ENCODE results near the gene ST3GAL6.

DNA sequence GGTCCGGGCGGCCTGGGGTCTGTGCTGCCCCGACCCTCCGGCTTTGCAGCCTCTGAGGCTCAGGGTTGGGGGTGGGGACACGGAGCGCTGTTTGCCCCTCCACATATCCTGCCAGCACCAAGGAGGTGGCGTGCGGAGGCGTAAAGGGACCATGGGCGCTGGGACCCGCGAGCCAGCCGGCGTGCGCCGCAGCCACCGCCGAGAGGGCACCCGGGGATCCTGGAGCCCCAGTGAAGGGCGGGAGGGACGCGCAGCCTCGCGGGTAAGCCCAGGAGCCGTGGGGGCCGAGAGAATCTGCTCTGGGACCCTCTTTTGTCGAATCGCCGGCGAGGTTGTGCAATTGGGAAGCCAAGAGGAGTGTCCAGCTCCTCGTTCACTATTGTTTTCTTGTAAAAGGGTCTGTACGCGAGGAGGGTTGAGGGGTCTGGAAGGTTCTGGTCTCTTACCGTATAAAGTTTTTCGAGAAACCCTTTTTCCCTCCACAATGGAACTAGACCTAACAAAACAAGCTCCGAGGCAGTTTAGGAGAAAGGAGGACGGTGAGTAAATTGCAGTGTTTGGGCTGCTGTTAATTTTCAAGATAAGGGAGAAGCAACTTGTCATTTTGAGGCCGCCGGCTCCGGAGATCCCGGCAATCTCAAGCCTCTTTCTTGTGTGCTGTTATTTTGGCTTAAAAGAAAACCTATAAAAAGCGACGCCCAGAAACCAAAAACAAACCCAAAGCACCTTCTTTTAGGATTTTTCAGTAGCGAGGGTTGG, 29.9 kb upstream of the ST3GAL6 start:
- TF ChIP-seq, protein P1, sequence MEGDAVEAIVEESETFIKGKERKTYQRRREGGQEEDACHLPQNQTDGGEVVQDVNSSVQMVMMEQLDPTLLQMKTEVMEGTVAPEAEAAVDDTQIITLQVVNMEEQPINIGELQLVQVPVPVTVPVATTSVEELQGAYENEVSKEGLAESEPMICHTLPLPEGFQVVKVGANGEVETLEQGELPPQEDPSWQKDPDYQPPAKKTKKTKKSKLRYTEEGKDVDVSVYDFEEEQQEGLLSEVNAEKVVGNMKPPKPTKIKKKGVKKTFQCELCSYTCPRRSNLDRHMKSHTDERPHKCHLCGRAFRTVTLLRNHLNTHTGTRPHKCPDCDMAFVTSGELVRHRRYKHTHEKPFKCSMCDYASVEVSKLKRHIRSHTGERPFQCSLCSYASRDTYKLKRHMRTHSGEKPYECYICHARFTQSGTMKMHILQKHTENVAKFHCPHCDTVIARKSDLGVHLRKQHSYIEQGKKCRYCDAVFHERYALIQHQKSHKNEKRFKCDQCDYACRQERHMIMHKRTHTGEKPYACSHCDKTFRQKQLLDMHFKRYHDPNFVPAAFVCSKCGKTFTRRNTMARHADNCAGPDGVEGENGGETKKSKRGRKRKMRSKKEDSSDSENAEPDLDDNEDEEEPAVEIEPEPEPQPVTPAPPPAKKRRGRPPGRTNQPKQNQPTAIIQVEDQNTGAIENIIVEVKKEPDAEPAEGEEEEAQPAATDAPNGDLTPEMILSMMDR (IDR thresholded peaks at IDR 0.05), result no peak
- no peak for TF ChIP-seq POLR2A (IDR thresholded peaks at IDR 0.05)
